ENCODE data around the gene SMIM7.

DNA sequence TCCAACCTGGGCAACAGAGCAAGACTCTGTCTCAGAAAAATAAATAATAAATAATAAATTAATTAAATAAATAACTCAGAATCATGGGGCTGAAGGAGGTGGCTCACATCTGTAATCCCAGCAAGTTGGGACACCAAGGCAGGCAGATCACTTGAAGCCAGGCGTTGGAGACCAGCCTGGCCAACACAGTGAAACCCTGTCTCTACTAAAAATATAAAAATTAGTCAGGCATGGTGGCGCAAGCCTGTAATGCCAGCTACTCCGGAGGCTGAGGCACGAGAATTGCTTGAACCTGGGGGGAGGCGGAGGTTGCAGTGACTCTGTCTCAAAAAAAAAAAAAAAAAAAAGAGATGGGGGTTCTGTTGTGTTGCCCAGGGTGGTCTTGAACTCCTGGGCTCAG, 8.2 kb upstream of the SMIM7 start:
- TF ChIP-seq, protein P1, sequence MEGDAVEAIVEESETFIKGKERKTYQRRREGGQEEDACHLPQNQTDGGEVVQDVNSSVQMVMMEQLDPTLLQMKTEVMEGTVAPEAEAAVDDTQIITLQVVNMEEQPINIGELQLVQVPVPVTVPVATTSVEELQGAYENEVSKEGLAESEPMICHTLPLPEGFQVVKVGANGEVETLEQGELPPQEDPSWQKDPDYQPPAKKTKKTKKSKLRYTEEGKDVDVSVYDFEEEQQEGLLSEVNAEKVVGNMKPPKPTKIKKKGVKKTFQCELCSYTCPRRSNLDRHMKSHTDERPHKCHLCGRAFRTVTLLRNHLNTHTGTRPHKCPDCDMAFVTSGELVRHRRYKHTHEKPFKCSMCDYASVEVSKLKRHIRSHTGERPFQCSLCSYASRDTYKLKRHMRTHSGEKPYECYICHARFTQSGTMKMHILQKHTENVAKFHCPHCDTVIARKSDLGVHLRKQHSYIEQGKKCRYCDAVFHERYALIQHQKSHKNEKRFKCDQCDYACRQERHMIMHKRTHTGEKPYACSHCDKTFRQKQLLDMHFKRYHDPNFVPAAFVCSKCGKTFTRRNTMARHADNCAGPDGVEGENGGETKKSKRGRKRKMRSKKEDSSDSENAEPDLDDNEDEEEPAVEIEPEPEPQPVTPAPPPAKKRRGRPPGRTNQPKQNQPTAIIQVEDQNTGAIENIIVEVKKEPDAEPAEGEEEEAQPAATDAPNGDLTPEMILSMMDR (IDR thresholded peaks at IDR 0.05), result no peak
- no peak for TF ChIP-seq POLR2AphosphoS5 (IDR thresholded peaks at IDR 0.05)
- no peak for TF ChIP-seq POLR2A (IDR thresholded peaks at IDR 0.05)
